ENCODE data around the gene CLDN12.
"Not testable (repeated sequence)": the region's sequence is repeated elsewhere in the genome, so short reads cannot be mapped to it uniquely, and the experiment has no call there.

Gene CLDN12

DNA sequence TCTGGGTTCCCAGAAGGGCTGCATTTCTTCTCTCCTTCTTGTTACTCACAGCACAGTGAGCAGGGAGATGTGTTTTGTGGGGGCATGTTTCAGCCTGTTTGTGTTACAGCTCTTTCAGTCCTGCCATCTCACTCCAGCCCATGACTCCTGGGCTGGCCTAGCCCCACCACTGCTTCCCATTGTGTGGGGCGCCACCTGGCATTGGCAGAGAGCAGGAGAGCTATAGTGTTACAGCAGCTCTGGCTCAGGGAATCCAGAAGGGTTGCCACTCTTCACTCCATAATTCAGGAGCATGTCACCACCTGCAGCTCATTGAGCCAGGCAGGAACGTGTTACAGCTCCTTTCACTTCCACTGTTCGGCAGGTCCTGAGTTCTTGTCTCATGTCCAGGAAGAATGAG, 30.0 kb downstream of the CLDN12 start:
- DNase-seq (ENCODE audit: low spot score) = no peak

DNA sequence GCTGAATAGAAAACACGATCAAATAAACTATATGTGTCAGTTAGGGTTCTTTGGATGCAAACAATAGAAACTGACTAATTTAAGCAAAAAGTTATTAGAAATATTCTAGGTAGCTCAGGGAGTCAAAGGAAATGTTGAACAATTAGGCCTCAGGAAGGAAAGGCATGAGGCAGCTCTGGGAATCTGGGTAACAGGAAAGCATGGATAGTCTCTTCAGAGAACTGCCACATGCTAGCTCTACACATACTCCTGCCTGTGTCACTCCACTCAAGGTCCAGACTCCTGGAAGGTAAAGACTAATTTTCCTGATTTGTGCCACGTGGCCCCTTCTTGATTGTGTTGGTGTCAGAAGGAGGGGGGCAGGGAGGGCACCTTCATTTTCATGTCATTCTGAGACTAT, 42.4 kb downstream of the CLDN12 start:
- DNase-seq (ENCODE audit: low spot score) = no peak

DNA sequence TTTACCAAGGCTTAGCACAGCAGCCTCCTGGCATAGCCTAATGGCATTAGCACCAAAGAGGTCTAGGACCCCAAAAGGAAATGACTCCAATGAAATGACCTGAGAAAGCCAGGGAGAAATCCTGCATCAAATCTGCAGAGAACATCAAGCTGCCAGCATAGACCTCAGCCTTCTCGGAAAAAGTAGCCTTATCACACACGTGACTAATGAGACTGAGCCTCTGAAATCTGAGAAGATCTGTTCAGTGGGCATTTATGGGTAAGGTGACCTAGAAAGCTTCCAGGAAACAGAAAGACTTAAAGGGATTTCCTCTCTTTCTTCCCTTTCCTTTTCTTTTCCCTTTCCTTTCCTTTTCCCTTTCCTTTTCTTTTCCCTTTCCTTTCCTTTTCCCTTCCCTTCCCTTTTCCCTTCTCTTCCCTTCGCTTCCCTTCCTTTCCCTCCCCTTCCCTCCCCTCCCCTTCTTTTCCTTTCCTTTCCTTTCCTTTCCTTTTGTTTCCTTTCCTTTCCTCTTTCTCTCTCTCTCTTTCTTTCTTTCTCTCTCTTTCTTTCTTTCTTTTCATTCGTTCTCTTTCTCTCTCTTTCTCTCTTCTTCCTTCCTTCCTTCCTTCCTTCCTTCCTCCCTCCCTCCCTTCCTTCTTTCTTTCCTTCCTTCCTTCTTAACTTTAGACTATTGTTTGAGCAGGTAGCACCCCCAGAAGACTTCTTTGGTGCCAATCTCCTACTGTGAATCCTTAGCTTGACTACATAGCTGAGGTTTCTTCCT, 43.1 kb downstream of the CLDN12 start:
- DNase-seq (ENCODE audit: low spot score) = no peak

DNA sequence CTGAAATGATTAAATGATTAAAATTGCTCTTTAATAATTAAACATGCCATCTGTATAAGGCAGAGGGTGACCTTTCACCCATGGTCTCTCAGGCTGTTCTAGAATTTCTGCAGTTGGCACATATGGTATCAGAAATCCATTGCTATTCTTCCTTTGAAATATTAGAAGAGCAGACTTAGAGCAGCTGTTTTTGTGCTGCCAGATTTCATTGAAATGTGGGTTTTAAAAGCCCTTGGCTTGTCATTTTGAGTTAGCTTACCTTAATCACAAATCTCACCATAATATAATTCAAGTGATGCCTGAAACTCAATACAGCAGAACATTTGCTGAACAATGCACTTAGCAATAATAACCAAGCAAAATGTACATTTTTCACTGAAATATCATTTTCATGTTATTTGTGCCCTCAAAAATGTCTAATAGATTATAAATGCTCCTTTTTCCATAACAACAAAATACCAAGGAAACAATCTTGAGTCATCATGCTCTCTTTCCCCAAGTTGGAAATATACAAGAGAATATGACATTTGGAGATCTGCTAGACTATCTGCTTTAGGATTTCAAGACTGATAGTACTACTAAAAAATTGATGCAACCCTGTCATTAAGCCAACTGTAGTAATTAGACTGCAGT, 50.1 kb downstream of the CLDN12 start:
- DNase-seq (ENCODE audit: low spot score) = no peak

DNA sequence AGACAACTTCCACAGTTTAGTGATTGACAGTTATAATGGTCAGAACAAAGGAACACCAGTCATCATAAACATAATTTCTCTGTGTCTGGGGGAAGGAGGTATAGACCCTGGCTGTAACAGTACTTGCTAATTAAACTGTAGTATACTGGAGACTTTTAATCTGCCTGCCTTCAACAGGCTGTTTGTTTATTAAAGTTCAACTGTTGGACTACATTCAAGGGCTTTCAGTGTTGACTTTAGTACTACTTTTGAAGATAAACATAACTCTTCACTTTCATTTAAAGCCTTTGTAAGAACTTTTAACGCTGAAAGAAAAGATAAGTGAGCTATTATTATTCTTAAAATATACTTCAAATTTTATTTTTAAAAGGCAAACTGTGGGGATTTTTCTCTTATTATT, 50.7 kb downstream of the CLDN12 start:
- no peak for DNase-seq (ENCODE audit: low spot score)

DNA sequence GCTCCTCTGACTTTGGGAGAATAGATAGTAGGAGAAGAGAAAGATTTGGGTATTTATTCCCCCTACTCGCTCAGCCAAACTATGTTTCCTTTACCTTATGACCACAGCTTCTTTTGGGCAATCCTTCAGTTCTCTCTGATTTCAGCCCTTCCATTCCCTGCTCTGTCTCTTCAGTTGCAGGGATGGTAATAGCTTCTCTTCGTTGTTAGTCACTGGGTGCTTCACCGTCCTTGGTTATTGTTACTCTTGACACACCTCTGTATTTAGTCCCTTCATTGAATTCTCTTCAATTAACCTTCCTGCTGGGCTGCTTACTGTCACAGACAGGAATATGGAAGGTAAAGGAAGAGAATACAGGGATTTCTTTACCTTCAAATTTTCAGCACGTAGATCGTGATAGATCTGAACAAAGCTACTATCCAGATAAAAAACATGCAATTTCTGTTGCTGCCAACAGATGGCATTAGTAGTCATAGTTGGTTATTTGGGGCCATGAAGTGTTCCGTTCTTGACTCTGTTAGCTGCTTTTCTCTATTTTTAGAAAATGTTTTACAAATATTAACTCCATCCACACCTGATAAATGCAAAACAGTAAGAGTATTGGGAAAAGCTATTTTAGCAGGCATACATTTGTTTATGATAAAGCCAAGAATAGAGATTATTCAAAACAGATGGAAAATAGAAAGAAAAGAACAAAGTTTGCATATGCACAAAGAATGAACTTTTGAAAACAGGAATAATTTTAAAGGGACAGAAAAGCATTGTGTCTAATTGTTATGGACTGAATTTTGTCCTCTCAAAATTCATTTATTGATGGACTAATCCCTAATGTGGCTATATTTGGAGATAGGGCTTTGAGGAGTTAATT, 52.1 kb downstream of the CLDN12 start:
- DNase-seq (ENCODE audit: low spot score) = no peak

DNA sequence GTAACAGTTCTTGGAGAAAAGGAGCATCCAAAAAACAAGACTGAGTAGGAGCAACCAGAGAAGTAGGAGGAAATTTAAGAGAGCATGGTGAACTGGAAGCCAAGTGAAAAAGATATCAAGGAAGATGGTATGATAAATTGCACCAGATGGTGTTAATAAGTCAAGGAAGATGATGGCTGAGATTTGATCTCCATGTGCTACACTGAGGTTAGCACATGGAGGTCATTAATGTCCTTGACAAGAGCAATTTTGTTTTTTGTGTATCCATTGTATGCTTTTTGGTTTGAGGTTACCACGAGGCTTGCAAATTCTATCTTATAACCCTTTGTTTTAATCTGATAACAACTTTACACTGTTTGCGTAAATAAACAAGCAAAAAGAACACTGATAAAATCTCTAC, 54.8 kb downstream of the CLDN12 start:
- DNase-seq (ENCODE audit: low spot score) = no peak

DNA sequence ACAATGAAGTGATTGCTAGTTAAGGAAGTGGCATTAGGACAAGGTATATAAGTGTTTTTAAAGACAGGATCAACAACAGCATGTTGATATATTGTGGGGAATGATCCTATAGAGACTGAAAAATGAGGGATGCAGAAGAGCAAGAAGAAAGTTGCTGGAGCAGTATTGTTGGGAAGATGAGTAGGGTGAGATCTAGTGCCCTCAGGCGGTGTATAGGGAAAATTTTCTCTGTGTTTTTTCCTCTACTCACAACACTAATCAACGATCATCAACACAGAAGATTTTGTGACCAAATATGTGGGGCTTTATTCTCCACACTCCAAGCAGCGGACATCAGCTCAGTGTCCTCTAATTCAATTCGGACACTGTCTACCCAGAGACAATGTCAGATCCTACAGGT, 56.6 kb downstream of the CLDN12 start:
- no peak for DNase-seq (ENCODE audit: low spot score)

DNA sequence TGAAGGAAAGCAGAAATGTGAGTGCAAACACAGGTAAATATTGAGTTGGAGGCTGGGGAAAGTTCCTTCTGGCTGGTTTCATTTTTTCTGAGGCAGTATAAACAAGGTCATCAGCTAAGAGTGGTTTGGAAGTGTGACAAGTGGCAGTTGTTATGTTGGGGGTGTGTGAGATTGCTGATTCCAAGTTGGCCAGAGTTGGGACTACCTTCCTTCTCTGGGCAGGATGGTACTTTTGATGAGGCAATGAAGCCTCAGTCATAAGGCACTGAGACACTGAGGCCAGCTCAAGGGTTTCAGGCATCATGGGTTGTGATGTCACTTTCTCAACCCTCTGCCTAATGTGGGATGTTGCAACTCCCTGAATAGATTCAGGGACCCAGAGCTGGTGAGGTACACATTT, 58.0 kb downstream of the CLDN12 start:
- no peak for DNase-seq (ENCODE audit: low spot score)

DNA sequence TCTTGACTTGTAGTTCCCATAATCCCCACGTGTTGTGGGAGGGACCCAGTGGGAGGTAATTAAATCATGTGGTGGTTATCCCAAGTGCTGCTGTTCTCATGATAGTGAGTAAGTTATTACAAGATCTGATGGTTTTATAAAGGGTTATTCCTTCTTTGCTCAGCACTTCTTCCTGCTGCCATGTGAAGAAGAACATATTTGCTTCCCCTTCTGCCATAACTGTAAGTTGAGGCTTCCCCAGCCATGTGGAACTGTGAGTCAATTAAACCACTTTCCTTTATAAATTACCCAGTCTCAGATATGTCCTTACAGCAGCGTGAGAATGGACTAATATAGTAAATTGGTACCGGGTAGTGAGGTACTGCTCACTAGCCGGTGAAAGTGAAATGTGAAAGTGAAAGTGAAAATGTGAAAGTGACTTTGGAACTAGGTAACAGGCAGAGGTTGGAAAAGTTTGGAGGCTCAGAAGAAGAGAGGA, 59.9 kb downstream of the CLDN12 start:
- not testable (repeated sequence) for DNase-seq (ENCODE audit: low spot score)
